Germinal center (tissue), 1 donor: Measurements from ENCODE around the gene ZNF14.
"Not testable (repeated sequence)": the region's sequence is repeated elsewhere in the genome, so short reads cannot be mapped to it uniquely, and the experiment has no call there.

Source experiments
- DNase-seq: peaks from one replicate; pipeline ENCODE4 v3.0.0; 2012; ENCODE audit warnings: mixed read lengths, low spot score

The ZNF14 gene

GRCh38 chr19:19732579-19733501, at the start of gene ZNF14:
Gene ZNF14 (minus strand): TSS chr19:19733112. CDS start chr19:19732958, 154 bp downstream.
- peak; percentile 99 for DNase-seq

- not testable (repeated sequence) for DNase-seq
These were observed 48.9 kb upstream of the ZNF14 start for GRCh38 chr19:19781791-19782190.

GRCh38 chr19:19778666-19779065, 45.8 kb upstream of the ZNF14 start:
- DNase-seq, result no peak

GRCh38 chr19:19777692-19778091, 44.8 kb upstream of the ZNF14 start:
- no peak for DNase-seq

GRCh38 chr19:19776206-19777008, 43.5 kb upstream of the ZNF14 start:
- DNase-seq, result peak; percentile 92

GRCh38 chr19:19775891-19776205, 42.9 kb upstream of the ZNF14 start:
- DNase-seq, result no peak

- no peak for DNase-seq
These were observed 41.6 kb upstream of the ZNF14 start for GRCh38 chr19:19774354-19775033.

- DNase-seq, result not testable (repeated sequence)
These were observed 39.1 kb upstream of the ZNF14 start for GRCh38 chr19:19771963-19772362.

- not testable (repeated sequence) for DNase-seq
These were observed 37.1 kb upstream of the ZNF14 start for GRCh38 chr19:19769971-19770370.

- no peak for DNase-seq
These were observed 25.3 kb upstream of the ZNF14 start for GRCh38 chr19:19758164-19758563.

GRCh38 chr19:19752760-19753403, 20.0 kb upstream of the ZNF14 start:
- DNase-seq, result no peak

- no peak for DNase-seq
These were observed 18.9 kb upstream of the ZNF14 start for GRCh38 chr19:19751846-19752245.

- DNase-seq, result no peak
These were observed 18.2 kb upstream of the ZNF14 start for GRCh38 chr19:19750842-19751790.

- DNase-seq, result no peak
These were observed 17.3 kb upstream of the ZNF14 start for GRCh38 chr19:19749908-19750841.

GRCh38 chr19:19749117-19749907, 16.4 kb upstream of the ZNF14 start:
- DNase-seq, result no peak

GRCh38 chr19:19748249-19748938, 15.5 kb upstream of the ZNF14 start:
- DNase-seq, result no peak

GRCh38 chr19:19747357-19748220, 14.7 kb upstream of the ZNF14 start:
- no peak for DNase-seq
